ENCODE measurements around the gene GALNT14. TPM values are rescaled to one million over a fixed set of nuclear protein-coding genes. Genes with fewer than 3 reads are reported as not detected.
A peak's percentile ranks its signal among the peaks of the same experiment; 100 is the strongest.

GALNT14 gene
- polyA plus RNA-seq, 1 experiment = 3.5 TPM

GRCh38 chr2:30866974-30867373 lies 271.3 kb downstream of the GALNT14 start:
- Histone ChIP-seq H3K4me3 (ENCODE audit: low read depth, low read length) (no peak overlapping the region), H3K27me3 (ENCODE audit: control insufficient read depth, insufficient read depth, low read length) (no peaks in the 10 kb centered on the region), H3K36me3 (ENCODE audit: control insufficient read depth, insufficient read depth, low read length) (no peaks in the 10 kb centered on the region)
- DNase-seq (ENCODE audit: low read depth) = no peak
- no peak for TF ChIP-seq CTCF (IDR thresholded peaks at IDR 0.05; ENCODE audit: insufficient read depth, low read depth, low read length)
- POLR2A ChIA-PET = no interaction called here
- CTCF ChIA-PET = interaction anchor here (1.1 kb wide), 1 partner anchor 303 kb away, joined by 3 read pairs; no protein-coding TSS in a partner anchor

GRCh38 chr2:30865892-30866681 lies 272.2 kb downstream of the GALNT14 start:
- DNase-seq (ENCODE audit: low read depth) = no peak
- no peaks in the 10 kb centered on the region for H3K36me3 ChIP-seq (ENCODE audit: control insufficient read depth, insufficient read depth, low read length)
- TF ChIP-seq CTCF (IDR thresholded peaks at IDR 0.05; ENCODE audit: insufficient read depth, low read depth, low read length) = no peak
- H3K27me3 ChIP-seq (ENCODE audit: control insufficient read depth, insufficient read depth, low read length) = no peaks in the 10 kb centered on the region
- no peak overlapping the region for H3K4me3 ChIP-seq (ENCODE audit: low read depth, low read length)
- POLR2A ChIA-PET = no interaction called here
- CTCF ChIA-PET = interaction anchor here (1.1 to 7.2 kb wide), 2 partner anchors 152 to 304 kb away, joined by 3 to 73 read pairs; no protein-coding TSS in a partner anchor

GRCh38 chr2:30865243-30865642 lies 273.0 kb downstream of the GALNT14 start:
- no peak for DNase-seq (ENCODE audit: low read depth)
- no peaks in the 10 kb centered on the region for H3K36me3 ChIP-seq (ENCODE audit: control insufficient read depth, insufficient read depth, low read length)

GRCh38 chr2:30862054-30862651 lies 276.1 kb downstream of the GALNT14 start:
- ChIA-PET POLR2A (no interaction called here), CTCF (interaction anchor here (0.8 to 7.2 kb wide), 10 partner anchors 10 to 698 kb away, joined by 3 to 73 read pairs (median 4); no protein-coding TSS in a partner anchor)
- peak; percentile 78 for TF ChIP-seq CTCF (IDR thresholded peaks at IDR 0.05; ENCODE audit: insufficient read depth, low read depth, low read length)
- H3K36me3 ChIP-seq (ENCODE audit: control insufficient read depth, insufficient read depth, low read length) = no peaks in the 10 kb centered on the region
- DNase-seq (ENCODE audit: low read depth) = peak; percentile 6
- H3K27me3 ChIP-seq (ENCODE audit: control insufficient read depth, insufficient read depth, low read length) = no peaks in the 10 kb centered on the region
- H3K4me3 ChIP-seq (ENCODE audit: low read depth, low read length) = no peak overlapping the region

More at GRCh38 chr2:30865243-30865642, 273.0 kb downstream of the GALNT14 start:
- H3K27me3 ChIP-seq (ENCODE audit: control insufficient read depth, insufficient read depth, low read length) = no peaks in the 10 kb centered on the region
- H3K4me3 ChIP-seq (ENCODE audit: low read depth, low read length) = no peak overlapping the region
- ChIA-PET CTCF (interaction anchor here (0.7 to 7.2 kb wide), 2 partner anchors 151 to 468 kb away, joined by 3 to 73 read pairs; no protein-coding TSS in a partner anchor), POLR2A (no interaction called here)
- TF ChIP-seq CTCF (IDR thresholded peaks at IDR 0.05; ENCODE audit: insufficient read depth, low read depth, low read length) = no peak

GRCh38 chr2:30860726-30861125 lies 277.5 kb downstream of the GALNT14 start:
- DNase-seq (ENCODE audit: low read depth) = no peak
- CTCF ChIA-PET = interaction anchor here (4.2 to 7.2 kb wide), 2 partner anchors 146 to 309 kb away, joined by 16 to 73 read pairs; no protein-coding TSS in a partner anchor
- TF ChIP-seq CTCF (IDR thresholded peaks at IDR 0.05; ENCODE audit: insufficient read depth, low read depth, low read length) = no peak
- Histone ChIP-seq H3K27me3 (ENCODE audit: control insufficient read depth, insufficient read depth, low read length) (no peaks in the 10 kb centered on the region), H3K36me3 (ENCODE audit: control insufficient read depth, insufficient read depth, low read length) (no peaks in the 10 kb centered on the region), H3K4me3 (ENCODE audit: low read depth, low read length) (no peak overlapping the region)
- POLR2A ChIA-PET = no interaction called here
